ENCODE measurements around the gene QKI.
"Not testable (repeated sequence)": the region's sequence is repeated elsewhere in the genome, so short reads cannot be mapped to it uniquely, and the experiment has no call there.

QKI gene

DNA sequence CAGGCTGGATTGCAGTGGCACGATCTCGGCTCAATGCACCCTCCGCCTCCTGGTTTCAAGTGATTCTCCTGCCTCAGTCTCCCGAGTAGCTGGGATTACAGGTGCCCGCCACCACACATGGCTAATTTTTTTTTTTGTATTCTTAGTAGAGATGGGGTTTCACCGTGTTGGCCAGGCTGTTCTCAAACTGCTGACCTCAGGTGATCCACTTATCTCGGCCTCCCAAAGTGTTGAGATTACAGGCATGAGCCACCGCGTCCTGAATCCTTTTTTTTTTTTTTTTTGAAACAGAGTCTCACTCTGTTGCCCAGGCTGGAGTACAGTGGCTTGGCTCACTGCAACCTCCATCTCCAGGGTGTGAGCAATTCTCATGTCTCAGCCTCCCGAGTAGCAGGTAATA lies 24.9 kb downstream of the QKI start:
- DNase-seq (ENCODE audit: low spot score): not testable (repeated sequence)

DNA sequence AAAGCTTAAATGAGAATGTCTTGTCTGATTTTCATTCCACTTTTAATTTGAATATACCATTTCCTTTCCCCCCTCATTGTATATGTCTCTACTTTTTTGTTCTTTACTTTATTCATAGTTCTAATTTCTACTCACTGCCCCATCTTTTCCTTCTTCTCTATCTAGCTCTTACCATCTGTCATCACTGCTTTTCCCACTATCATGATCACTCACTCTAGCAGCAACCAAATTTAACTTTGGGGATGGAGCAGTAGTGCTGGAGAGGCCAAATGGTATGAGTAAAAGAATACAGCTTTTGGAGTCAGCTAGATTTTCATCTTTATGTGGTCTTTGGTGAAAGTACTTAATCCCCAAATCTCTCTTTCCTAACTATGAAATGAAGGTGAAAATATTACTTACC lies 25.5 kb downstream of the QKI start:
- DNase-seq (ENCODE audit: low spot score): no peak

DNA sequence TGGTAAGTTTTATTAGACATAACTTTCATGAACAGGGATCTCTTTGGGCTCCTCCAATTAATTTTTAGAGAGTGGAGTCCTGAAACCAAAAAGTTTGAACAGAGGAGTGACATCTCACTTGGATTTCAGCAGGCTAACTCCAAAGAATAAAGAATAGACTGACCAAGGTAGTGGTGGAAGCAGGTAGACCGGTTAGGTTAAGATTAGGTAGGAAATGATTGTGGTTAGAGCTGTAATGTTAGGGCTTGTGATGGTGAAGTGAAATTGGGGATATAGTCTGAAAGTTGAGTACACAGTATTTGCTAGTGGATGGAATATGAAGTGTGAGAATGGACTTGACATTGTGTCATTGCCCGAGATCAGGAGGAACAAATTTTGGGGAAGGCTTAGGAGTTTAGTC lies 27.8 kb downstream of the QKI start:
- no peak for DNase-seq (ENCODE audit: low spot score)

DNA sequence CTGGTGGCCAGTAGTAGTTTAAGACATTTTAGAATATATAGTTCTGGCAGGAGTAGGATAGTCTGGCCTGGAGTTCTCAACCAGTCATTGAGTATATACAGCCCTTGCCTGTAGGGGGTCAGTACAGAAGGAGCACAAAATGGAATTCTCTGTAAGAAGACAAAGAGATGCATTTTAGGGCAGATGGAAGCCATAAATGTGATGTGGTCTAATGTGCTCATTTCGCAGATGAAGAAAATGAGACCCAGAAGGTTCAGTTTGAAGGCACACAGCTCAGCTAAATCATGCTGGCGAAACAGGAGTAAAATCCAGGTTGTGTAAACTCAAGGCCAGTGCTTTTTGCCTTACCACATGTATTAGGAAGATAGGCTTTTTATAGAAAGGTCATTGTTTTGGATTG lies 29.6 kb downstream of the QKI start:
- DNase-seq (ENCODE audit: low spot score): peak; percentile 15

DNA sequence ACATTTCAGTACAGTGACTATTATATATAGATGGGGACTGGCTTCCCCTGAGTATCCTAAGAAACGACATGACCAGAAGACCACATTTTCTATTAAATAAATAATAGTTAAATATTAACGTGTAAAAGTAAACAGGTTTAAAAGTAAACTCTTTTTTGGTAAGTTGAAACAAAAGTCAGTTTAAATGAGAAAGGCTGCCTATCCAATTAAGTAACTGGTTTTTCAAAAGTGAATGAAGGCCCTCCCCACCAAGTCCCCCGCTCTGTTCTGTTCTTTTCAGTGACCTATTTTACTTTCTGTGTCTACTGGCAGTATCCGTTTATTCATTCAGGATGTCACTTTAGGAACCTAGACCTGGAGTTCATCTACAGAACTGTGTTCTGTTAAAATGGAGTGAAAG lies 32.0 kb downstream of the QKI start:
- DNase-seq (ENCODE audit: low spot score): no peak

DNA sequence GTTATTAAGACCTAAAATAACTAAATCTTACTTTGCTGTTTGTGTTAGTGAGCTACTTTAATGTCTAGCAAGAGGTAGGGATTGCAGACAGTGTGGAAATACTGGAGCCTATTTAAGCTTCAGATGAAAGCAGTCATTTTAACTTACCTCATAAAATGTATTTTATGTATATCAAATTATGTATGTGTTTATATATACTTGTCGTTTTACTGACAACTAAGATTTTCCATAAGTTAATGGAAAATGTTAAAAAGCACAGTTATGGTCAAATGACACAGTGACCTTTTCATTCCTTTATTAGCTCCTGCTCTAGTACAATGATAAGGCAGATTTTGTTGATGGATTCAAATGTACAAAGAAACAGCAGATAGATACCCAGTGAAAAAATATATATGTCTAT lies 34.6 kb downstream of the QKI start:
- no peak for DNase-seq (ENCODE audit: low spot score)

DNA sequence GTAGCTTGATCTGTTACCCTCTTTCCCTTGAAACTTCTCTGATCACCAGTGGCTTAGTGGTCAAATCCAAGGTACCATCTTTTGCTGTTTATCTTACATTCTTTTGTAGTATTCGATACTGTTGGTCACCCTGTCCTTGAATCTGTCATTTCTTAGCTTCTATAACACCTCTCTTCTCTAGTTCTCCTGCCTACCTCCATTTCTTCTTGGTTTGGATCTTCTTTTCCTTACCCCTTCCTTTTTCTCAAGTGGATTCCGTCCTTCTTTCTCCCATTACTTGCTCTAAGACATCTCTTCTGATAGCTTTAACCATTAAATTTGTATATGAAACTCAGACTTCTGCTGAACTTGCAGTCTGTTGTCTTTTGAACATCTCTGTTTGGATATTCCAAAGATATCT lies 39.9 kb downstream of the QKI start:
- no peak for DNase-seq (ENCODE audit: low spot score)

DNA sequence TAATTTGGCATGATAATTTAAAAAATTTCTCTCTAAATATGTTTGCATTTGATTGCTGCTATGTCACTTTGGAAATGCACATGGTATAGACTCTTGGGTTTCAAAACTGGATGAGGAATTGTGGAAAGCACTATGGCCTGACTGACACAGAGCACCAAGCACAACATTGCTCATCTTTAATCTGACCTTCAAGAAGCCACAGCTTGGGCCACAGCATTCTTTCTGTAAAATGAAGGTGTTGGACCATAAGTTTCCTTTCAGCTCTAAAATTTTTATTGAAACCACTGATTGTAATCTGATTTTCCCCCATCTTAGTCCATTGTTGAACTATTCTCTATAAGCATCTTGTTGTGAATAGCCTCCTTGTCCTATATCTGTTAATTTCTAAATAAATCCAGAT lies 41.0 kb downstream of the QKI start:
- DNase-seq (ENCODE audit: low spot score): no peak

DNA sequence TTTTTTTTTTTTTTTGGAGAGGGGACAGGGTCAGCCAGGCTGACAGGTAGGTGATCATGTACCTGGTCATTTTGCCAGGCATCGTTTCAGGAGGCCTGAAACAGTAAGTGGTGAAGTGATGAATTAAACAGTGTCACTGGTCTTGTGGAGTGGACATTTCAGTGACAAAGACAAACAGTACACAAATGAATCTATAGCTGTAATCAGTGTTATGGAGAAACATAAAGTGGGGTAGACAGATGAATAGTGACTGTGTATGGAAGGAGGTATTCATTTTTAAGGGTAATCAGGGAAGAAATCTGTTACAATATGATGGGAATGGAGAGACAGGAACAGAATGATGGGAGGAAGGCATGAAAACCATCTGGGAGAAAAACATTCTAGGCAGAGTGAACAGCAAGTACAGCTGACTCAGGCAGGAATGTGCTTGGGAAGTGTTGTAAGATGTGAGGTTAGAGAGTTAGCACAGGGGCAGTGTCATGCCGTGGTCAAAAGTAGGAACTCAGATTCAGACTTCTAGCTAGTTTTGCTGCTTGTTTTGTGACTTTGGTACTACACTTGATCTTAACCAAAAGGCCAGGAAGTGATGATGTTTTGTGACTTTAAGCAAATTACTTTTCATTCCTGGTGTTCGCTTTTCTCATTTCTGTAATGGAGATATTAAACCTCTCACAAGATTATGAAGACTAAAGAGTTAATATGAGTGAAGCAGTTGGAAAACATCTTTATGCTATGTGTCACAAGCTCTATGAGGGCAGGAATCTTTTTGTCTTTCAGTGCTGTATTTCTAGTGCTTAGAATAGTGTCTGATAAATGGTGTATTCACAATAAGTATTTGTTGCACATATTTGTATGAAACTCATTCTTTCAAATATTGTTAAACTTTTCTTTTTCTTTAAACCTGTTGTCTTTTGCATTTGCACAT lies 43.4 kb downstream of the QKI start:
- no peak for DNase-seq (ENCODE audit: low spot score)

DNA sequence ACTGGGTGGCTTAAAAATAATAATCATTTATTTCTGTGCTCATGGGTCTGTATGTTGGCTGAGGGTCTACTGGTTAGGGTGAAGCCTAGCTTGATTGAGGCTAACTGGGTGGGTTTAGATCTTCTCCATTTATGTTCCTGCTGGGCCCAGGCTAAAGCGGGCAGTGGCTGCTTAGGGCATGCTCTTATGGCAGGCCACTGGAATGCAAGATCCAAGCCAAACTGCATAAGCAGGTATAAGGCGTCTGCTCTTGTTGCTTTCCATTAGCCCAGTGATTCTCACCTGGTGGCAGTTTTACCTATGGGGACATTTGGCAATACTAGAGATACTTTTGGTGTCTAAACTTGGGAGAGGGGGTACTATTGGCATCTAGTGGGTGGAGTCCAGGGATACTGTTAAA lies 44.5 kb downstream of the QKI start:
- no peak for DNase-seq (ENCODE audit: low spot score)

DNA sequence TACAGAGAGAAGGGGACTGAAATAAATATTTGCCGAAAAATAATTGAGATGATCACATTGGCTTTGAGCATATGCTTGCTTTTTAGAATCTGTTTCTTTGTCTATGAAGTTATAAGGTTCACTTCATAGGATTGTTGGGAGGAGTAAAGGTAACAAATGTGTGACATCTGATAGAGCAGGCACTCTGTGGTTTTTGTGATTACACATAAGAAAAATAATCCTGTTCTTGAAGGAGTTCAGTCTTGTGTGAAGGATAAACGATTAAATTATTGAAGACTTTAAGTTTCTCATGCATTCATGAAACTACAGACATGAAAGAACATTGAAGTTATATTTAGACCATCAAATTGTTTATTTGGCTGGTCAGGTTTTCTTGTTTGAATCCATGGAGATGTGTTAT lies 45.0 kb downstream of the QKI start:
- DNase-seq (ENCODE audit: low spot score): no peak

DNA sequence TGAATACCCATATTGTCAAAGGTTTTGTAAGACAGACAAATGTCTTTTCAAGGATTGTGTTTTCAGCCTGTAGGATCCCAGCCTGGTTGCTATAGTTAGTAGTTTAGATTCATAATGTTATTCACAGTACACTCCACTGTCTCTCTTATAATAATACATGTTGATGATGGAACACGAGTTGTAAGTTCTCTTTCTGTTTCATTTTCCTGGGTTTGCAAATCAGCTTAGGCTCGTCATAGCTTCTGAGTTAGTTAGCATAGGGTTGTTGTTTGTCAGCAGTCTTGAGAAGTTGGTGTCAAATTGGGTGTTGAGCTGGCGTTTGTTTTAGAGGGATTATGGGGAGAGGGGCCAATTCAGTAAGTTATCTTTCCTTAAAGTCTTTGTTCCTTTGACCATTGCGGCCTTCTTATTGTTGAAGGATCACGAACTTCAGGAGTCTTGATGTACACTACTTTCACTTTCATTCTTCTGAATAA lies 45.8 kb downstream of the QKI start:
- DNase-seq (ENCODE audit: low spot score): no peak

DNA sequence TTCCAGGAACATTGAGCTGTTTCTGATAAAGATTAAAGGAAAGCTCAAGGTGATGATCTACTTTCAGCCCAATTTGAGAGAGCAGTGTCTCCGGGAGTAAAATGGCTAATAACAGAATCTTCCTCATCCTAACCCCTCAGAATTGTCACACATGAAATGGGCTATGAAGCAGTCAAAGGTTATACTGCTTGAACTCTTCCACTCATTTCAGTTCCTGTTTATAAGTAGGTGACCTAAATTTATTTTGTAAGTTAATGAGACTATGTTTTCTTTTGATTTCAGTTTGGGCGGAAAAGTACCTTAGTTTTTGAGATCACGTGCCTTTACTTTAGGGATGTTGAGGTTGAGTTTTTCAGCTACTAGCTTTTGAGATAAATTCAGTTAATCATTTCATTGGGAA lies 47.2 kb downstream of the QKI start:
- DNase-seq (ENCODE audit: low spot score): no peak

DNA sequence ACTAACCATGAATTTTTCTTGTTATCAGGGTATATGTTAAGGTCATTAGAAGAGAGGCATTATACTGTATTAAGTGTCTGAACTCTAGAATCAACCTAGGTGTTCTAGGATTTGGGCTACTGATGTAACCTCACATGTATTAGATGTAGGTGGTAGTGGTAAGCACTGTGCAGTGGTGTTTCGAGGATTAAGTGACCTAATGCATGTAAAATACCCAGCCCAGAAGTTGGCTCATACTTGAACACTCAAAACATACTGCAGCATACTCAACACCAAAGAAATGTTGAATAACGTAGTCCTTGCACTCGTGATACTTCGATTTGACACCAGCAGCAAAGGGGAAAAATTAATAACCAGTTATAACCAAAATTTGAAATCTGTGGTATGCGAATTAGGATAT lies 48.7 kb downstream of the QKI start:
- DNase-seq (ENCODE audit: low spot score): no peak

DNA sequence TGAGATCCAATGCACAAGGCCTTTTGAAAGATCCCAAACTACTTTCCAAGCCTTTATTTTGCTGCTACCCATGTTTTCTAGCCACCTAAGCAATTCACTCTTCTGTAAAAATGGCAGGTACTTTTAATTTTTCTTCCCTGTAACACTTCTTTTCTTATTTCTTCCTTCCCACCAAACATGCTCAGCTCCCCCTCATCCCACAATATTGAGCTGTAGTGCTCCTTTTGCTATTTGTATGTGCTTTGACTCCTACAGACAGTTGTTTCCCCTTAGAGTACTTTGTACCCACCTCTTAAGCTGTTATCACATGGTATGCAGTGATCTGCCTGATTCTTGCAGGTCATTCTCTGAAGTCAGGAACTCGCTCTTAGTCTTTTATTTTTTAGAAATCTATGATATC lies 49.3 kb downstream of the QKI start:
- no peak for DNase-seq (ENCODE audit: low spot score)

DNA sequence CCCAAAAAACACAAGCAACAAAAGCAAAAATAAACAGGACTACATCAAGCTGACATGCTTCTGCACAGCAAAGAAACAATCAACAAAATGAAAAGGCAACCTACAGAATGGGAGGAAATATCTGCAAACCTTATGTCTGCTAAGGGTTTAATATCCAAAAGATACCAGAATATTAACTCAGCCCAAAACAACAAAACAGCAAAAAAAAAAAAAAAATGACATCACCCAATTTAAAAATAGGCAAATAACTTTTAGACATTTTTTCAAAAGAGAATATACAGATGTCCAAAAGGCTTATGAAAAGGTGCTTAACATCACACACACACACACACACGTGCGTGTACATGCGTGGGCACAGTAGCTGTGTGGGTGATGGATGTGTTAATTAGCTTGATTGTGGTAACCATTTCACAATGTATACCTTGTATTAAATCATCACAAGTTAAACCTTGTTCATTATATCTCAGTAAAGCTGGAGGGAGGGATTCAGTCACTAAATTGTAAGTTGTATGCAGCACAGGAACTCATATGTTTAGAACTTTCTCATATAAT lies 52.4 kb downstream of the QKI start:
- no peak for DNase-seq (ENCODE audit: low spot score)

DNA sequence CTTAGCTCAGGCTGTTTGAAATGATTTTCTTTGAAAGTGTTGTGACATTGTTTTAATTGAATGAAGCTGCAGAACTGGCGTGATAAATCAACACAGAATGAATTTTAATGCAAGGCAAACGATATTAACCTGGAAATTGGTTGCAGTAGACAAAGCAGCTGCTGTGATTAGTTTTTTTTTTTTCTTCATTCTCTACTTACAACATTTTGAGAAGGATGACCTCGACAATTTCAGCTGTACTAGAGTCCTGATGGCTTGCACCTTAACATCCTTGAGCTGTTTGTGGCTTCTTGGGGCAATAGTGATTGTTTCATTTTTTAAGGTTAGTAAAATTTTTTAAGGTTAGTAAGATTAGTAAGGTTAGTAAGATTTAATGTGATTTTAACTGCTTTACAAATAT lies 54.2 kb downstream of the QKI start:
- DNase-seq (ENCODE audit: low spot score): peak; percentile 32

DNA sequence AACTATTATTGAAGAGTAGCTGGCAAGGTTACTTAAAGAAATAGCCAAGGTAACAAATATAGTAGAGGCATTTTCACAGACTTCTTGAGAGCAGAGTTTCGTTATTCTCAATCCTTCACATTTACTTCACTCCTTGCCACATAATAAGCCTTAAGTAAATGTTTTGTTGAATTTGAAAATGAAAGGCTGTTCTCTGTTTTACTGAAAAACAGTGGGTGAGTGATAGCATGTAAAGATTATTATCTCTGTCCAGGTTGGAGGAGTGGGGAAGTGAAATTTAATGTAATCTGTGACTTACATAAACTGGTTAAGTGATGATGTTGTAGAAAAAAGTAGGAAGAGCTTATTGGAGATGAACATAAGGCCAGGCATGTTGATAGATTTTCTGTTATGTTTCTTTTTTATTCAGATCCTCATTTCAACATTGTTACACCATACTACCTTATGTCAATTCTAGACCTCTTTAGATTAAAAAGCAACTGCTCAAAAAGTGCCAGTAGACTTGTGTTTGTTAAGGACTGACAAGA lies 55.0 kb downstream of the QKI start:
- peak; percentile 67 for DNase-seq (ENCODE audit: low spot score)

DNA sequence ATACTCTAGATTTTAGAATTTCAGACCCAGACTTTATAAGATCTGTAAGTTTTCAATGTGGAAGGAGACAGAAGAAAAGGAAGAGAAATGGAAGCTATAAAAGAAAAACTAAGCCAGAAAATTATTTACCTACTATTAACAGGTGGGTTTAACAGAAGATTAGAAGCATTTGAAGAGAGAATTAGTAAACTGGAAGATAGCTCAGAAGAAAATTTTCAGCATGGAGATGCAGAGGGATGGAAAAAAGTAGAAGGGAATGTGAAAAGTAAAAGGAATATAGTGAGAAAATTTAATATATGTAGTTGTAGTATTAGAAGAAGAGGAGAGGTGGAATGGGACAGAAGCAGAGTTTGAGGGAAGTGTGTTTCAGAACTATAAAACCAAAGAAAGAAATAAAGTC lies 56.1 kb downstream of the QKI start:
- DNase-seq (ENCODE audit: low spot score): no peak

DNA sequence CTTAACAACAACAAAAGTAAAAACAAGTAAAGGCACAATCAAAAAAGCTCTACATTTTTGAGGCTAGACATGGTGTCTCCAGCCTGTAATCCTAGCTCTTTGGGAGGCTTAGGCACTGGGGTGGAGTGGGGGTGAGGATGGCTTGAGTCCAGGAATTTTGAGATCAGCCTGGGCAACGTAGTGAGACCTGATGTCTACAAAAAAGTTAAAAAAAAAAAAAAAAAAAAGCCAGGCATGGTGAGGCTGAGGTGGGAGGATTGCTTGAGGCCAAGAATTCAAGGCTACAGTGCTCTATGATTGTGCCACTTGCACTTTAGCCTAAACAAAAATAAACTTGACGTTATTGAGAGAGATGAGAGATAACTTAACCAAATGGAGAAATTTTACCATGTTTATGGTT lies 60.1 kb downstream of the QKI start:
- no peak for DNase-seq (ENCODE audit: low spot score)

DNA sequence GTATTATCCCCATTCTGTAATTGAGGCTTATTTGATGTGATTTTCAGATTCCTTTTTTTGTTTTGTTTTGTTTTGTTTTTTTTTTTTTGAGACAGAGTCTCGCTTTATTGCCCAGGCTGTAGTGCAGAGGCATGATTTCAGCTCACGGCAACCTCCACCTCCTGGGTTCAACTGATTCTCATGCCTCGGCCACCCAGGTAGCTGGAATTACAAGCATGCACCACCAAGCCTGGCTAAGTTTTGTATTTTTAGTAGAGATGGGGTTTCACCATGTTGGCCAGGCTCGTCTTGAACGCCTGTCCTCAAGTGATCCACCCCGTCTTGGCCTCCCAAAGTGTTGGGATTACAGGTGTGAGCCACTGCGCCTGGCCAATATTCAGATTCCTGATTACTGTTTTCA lies 62.4 kb downstream of the QKI start:
- not testable (repeated sequence) for DNase-seq (ENCODE audit: low spot score)

DNA sequence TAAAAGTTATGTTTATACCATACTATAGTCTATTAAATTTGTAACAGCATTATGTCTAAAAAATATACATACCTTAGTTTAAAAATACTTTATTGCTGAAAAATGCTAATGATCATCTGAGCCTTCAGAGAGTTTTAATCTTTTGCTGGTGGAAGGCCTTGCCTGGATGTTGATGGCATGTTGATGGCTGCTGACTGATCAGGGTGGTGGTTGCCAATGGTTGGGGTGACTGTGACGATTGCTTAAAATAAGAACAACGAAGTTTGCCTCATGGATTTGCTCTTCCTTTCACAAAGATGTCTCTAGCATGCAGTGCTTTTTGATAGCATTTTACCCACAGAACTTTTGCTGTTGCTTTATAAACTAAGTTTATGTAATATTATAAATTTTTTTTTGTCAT lies 68.6 kb downstream of the QKI start:
- no peak for DNase-seq (ENCODE audit: low spot score)

DNA sequence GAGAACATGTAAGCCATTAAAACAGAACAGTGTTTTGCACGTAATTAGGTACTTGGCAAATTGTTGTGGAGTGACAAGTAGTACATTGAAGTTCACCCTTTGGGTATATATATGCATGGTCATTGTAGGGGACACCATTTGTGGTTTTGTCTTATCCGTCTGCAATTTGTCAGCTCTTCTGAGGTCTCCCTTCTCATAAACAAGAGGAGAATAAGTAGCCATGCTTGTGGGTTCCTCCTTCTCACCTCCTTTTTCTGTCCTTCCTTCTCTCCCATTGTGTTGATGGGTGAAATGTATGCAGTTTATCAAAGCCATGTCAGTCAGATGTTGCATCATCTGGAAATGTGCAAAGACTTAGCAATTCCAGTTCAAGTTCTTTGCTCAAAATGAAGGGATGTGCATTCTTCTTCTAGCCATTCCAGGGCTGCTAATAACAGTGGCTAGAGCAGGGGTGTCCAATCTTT lies 70.9 kb downstream of the QKI start:
- DNase-seq (ENCODE audit: low spot score): no peak
